H9 (cell line): Measurements from ENCODE around the gene COPG1. TPM values are rescaled to one million over a fixed set of nuclear protein-coding genes. Genes with fewer than 3 reads are reported as not detected.

ENCODE experiments used
- DNase-seq: peaks from one replicate; pipeline ENCODE4 v3.0.0-alpha.2; 2017
- H2AFZ ChIP-seq: one replicate; pipeline ENCODE4 v1.6.1; 2013; ENCODE audit warnings: mild to moderate bottlenecking, low read length, control low read depth, moderate library complexity
- H2AK5ac ChIP-seq: 2 replicates; pipeline ENCODE4 v1.6.1; 2013; ENCODE audit warnings: low read length, control low read depth, mixed read lengths; ENCODE audit not compliant: insufficient read length
- H2BK120ac ChIP-seq: one replicate; pipeline ENCODE4 v1.6.1; 2013; ENCODE audit warnings: low read depth, mild to moderate bottlenecking, low read length, control low read depth, inconsistent platforms; ENCODE audit not compliant: poor library complexity, severe bottlenecking
- H2BK12ac ChIP-seq: 2 replicates; pipeline ENCODE4 v1.6.1; 2013; ENCODE audit warnings: low read length, control low read depth, mixed read lengths, low read depth; ENCODE audit not compliant: insufficient read length
- H2BK15ac ChIP-seq: 2 replicates; pipeline ENCODE4 v1.6.1; 2013; ENCODE audit warnings: low read depth, low read length, control low read depth
- H2BK20ac ChIP-seq: one replicate; pipeline ENCODE4 v1.6.1; 2013; ENCODE audit warnings: low read depth, mild to moderate bottlenecking, low read length, control low read depth, inconsistent platforms; ENCODE audit not compliant: poor library complexity, severe bottlenecking
- H2BK5ac ChIP-seq: 2 replicates; pipeline ENCODE4 v1.6.1; 2013; ENCODE audit warnings: low read length, control low read depth, mixed read lengths; ENCODE audit not compliant: insufficient read length
- H3K14ac ChIP-seq: 2 replicates; pipeline ENCODE4 v1.6.1; 2013; ENCODE audit warnings: low read length, control low read depth; ENCODE audit not compliant: insufficient read depth
- H3K18ac ChIP-seq: 2 replicates; pipeline ENCODE4 v1.6.1; 2013; ENCODE audit warnings: low read depth, mild to moderate bottlenecking, mixed read lengths, low read length, control low read depth; ENCODE audit not compliant: insufficient read length
- H3K23ac ChIP-seq: 2 replicates; pipeline ENCODE4 v1.6.1; 2013; ENCODE audit warnings: low read length, control low read depth, mixed read lengths, low read depth; ENCODE audit not compliant: insufficient read length
- H3K23me2 ChIP-seq: 2 replicates; pipeline ENCODE4 v1.6.1; 2013; ENCODE audit warnings: low read depth, mild to moderate bottlenecking, mixed read lengths, low read length, control low read depth; ENCODE audit not compliant: insufficient read length, poor library complexity, severe bottlenecking
- H3K27ac ChIP-seq: 2 replicates; pipeline ENCODE4 v1.5.1; 2013; ENCODE audit warnings: low read length, control low read depth, mixed read lengths, low read depth; ENCODE audit not compliant: insufficient read length
- H3K27me3 ChIP-seq: 2 replicates; pipeline ENCODE4 v1.6.1; 2013; ENCODE audit warnings: low read length, control low read depth, inconsistent platforms; ENCODE audit not compliant: insufficient read depth
- H3K4ac ChIP-seq: 2 replicates; pipeline ENCODE4 v1.6.1; 2013; ENCODE audit warnings: low read depth, mild to moderate bottlenecking, control low read depth, inconsistent platforms, low read length, moderate library complexity
- H3K4me1 ChIP-seq: 2 replicates; pipeline ENCODE4 v1.6.1; 2013; ENCODE audit warnings: low read length, control low read depth, inconsistent platforms; ENCODE audit not compliant: insufficient read depth
- H3K4me2 ChIP-seq: 2 replicates; pipeline ENCODE4 v1.6.1; 2013; ENCODE audit warnings: low read length, control low read depth, mixed read lengths; ENCODE audit not compliant: insufficient read length, insufficient read depth
- H3K56ac ChIP-seq: 2 replicates; pipeline ENCODE4 v1.6.1; 2013; ENCODE audit warnings: low read depth, mild to moderate bottlenecking, mixed read lengths, low read length, control low read depth; ENCODE audit not compliant: insufficient read length
- H3K79me1 ChIP-seq: 2 replicates; pipeline ENCODE4 v1.6.1; 2013; ENCODE audit warnings: low read depth, mild to moderate bottlenecking, moderate library complexity, low read length, control low read depth, inconsistent platforms; ENCODE audit not compliant: insufficient read depth, poor library complexity, severe bottlenecking
- H3K79me2 ChIP-seq: 2 replicates; pipeline ENCODE4 v1.6.1; 2013; ENCODE audit warnings: low read length, control low read depth, inconsistent platforms; ENCODE audit not compliant: insufficient read depth
- H3K9ac ChIP-seq: 2 replicates; pipeline ENCODE4 v1.6.1; 2013; ENCODE audit warnings: low read length, control low read depth, mixed read lengths; ENCODE audit not compliant: insufficient read length; ENCODE audit errors: extremely low read depth
- H3K9me3 ChIP-seq: one replicate; pipeline ENCODE4 v1.6.1; 2013; ENCODE audit warnings: low read depth, low read length, inconsistent platforms; ENCODE audit not compliant: control insufficient read depth
- H3T11ph ChIP-seq: one replicate; pipeline ENCODE4 v1.6.1; 2013; ENCODE audit warnings: mild to moderate bottlenecking, low read length, control low read depth, inconsistent platforms
- H4K20me1 ChIP-seq: one replicate; pipeline ENCODE4 v1.6.1; 2013; ENCODE audit not compliant: control insufficient read depth, insufficient read length, insufficient read depth
- H4K5ac ChIP-seq: 2 replicates; pipeline ENCODE4 v1.6.1; 2013; ENCODE audit warnings: low read depth, mild to moderate bottlenecking, mixed read lengths, low read length, control low read depth; ENCODE audit not compliant: insufficient read length
- H4K8ac ChIP-seq: replicated peaks from 2 replicates; pipeline ENCODE4 v1.6.1; 2013; ENCODE audit warnings: low read length, control low read depth, mixed read lengths, low read depth; ENCODE audit not compliant: insufficient read length
- H4K91ac ChIP-seq: 2 replicates; pipeline ENCODE4 v1.6.1; 2013; ENCODE audit warnings: low read depth, mild to moderate bottlenecking, moderate library complexity, mixed read lengths, low read length, control low read depth; ENCODE audit not compliant: insufficient read length
- H3K27ac Mint-ChIP-seq, 3 experiments: 2 replicates in 2 of 3; 3 replicates in 1 of 3; pipeline ENCODE4 v1.8.0; 2020 to 2021; ENCODE audit warnings: mixed read lengths in 3 of 3, mild to moderate bottlenecking in 1 of 3, moderate library complexity in 1 of 3
- H3K27me3 Mint-ChIP-seq: 2 replicates; pipeline ENCODE4 v1.8.0; 2021; ENCODE audit warnings: low read depth, mild to moderate bottlenecking, moderate library complexity, mixed read lengths
- H3K36me3 Mint-ChIP-seq, 3 experiments: 2 replicates in 2 of 3; 3 replicates in 1 of 3; pipeline ENCODE4 v1.8.0; 2020 to 2021; ENCODE audit warnings: low read depth in 3 of 3, mixed read lengths in 3 of 3; ENCODE audit not compliant: insufficient read depth in 1 of 3
- H3K4me1 Mint-ChIP-seq, 2 experiments: 2 replicates each; pipeline ENCODE4 v1.8.0; 2020; ENCODE audit warnings: mixed read lengths in 2 of 2
- H3K4me3 Mint-ChIP-seq, 2 experiments: 2 replicates in 1 of 2; 3 replicates in 1 of 2; pipeline ENCODE4 v1.8.0; 2020 to 2021; ENCODE audit warnings: mild to moderate bottlenecking in 2 of 2, mixed read lengths in 2 of 2, moderate library complexity in 1 of 2
- H3K9me3 Mint-ChIP-seq, 2 experiments: 2 replicates in 1 of 2; 3 replicates in 1 of 2; pipeline ENCODE4 v1.8.0; 2020; ENCODE audit warnings: mild to moderate bottlenecking in 2 of 2, mixed read lengths in 2 of 2, moderate library complexity in 1 of 2
- CTCF ChIP-seq: fragments of 200-600 bp; sonication (generic); conservative IDR thresholded peaks from 3 replicates; pipeline ENCODE4 v1.8.0; 2021; ENCODE audit warnings: antibody characterized with exemption, mild to moderate bottlenecking
- WGBS: extraction: QIAGEN DNeasy Blood & Tissue Kit; methylation state at CpG from one replicate; pipeline ENCODE4 v1.1.7; 2013; ENCODE audit warnings: missing lambda C conversion rate, low lambda C conversion rate, mixed read lengths; ENCODE audit not compliant: insufficient read length; ENCODE audit errors: extremely low coverage; 5-methylcytosine and 5-hydroxymethylcytosine counted together
- total RNA-seq: library from RNA; stranded (reverse); gene quantifications from 2 replicates; pipeline ENCODE4 v1.2.1, GENCODE V29; 2021

Gene COPG1
- total RNA-seq, 1 experiment from 2014 or later, result 147 TPM

- no peak overlapping the region for H3K18ac ChIP-seq
- H3K79me1 ChIP-seq, result no peaks in the 10 kb centered on the region
- H2BK5ac ChIP-seq, result no peak overlapping the region
- no peaks in the 10 kb centered on the region for H3K9me3 ChIP-seq
- H3K9me3 Mint-ChIP-seq, result no peaks in the 10 kb centered on the region
- H3K9ac ChIP-seq, result no peak overlapping the region
- H3K4me1 Mint-ChIP-seq, result no peaks in the 10 kb centered on the region
- no peak overlapping the region for H3K23ac ChIP-seq
- no peak overlapping the region for H3K4ac ChIP-seq
- H3K27ac ChIP-seq, result no peak overlapping the region
- H3K36me3 Mint-ChIP-seq, result peaks cover 64 to 95% (median 89%) of the 10 kb centered on the region in 3 experiments
- H3K4me3 Mint-ChIP-seq, result no peak overlapping the region
- H4K5ac ChIP-seq, result no peak overlapping the region
- no peak overlapping the region for H4K8ac ChIP-seq
- no CpG with 5 or more reads among the region's 11 CpGs for WGBS
- H3K27me3 Mint-ChIP-seq, result no peaks in the 10 kb centered on the region
- no peak overlapping the region for H4K91ac ChIP-seq
- no peak overlapping the region for H2AFZ ChIP-seq
- no peaks in the 10 kb centered on the region for H4K20me1 ChIP-seq
- no peak overlapping the region for H2BK15ac ChIP-seq
- H3K4me1 ChIP-seq, result no peaks in the 10 kb centered on the region
- H2AK5ac ChIP-seq, result no peak overlapping the region
- no peak overlapping the region for H3K27ac Mint-ChIP-seq
- H3T11ph ChIP-seq, result no peak overlapping the region
- no peaks in the 10 kb centered on the region for H3K23me2 ChIP-seq
- H3K4me2 ChIP-seq, result no peak overlapping the region
- H3K56ac ChIP-seq, result no peak overlapping the region
- no peak for TF ChIP-seq CTCF
- H2BK12ac ChIP-seq, result no peak overlapping the region
- no peaks in the 10 kb centered on the region for H3K27me3 ChIP-seq
- no peak overlapping the region for H3K14ac ChIP-seq
- H3K79me2 ChIP-seq, result no peaks in the 10 kb centered on the region
- H2BK20ac ChIP-seq, result no peak overlapping the region
- no peak overlapping the region for H2BK120ac ChIP-seq
- DNase-seq, result no peak
Measured at GRCh38 chr3:129257609-129258008, 8.2 kb downstream of the COPG1 start.
